Fibroblast of skin of right quadriceps (primary cell): ENCODE results near the gene ZFYVE9.
A peak's percentile ranks its signal among the peaks of the same experiment; 100 is the strongest.
"Not testable (repeated sequence)": the region's sequence is repeated elsewhere in the genome, so short reads cannot be mapped to it uniquely, and the experiment has no call there.

ENCODE experiments used
- DNase-seq: peaks from one replicate; pipeline ENCODE4 v3.0.0-alpha.2; 2013

The ZFYVE9 gene

DNA sequence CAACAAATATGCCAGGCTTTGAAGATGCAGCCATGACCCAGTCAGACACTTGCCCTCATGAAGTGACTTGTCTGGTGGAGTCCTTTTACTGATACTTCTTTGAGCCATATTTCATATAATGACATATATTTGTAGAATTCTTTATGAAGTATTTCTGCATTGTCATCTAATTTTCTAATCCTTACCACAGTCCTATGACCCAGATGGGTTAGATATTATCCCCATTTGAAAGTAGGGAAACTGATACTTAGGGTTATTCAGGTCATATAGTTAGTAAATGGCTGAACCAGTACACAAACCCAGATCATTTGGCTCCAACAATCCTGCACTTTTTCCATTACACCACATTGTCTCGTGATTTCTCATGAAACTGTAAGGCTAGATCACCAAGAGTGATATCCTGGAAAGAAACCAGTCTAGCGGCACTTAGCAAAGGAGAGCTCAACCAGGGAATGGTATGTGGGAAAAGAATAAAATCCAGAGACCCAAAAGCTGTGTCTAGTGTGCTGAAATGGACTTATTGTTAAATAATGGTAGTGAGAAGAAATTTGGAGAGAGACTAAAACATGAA lies 49.6 kb downstream of the ZFYVE9 start:
- no peak for DNase-seq

DNA sequence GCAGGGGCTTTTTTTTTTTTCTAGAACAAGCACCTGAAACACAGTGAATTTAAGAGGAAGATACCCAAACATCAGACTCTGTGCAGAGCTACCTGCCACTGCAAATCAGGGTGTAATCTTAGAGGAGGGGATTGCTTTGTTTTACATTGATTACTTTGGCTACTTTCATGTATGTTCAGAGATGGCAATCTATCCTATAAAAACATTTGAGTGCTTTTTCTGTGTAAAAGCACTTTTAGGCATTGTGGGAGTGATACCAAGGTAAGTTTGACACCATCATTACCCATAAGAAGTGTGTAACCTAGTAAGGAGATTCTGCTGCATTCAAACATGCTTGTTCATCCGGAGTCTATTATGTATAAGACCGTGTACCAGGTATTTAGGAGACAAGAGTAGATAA lies 50.1 kb downstream of the ZFYVE9 start:
- DNase-seq, result no peak

DNA sequence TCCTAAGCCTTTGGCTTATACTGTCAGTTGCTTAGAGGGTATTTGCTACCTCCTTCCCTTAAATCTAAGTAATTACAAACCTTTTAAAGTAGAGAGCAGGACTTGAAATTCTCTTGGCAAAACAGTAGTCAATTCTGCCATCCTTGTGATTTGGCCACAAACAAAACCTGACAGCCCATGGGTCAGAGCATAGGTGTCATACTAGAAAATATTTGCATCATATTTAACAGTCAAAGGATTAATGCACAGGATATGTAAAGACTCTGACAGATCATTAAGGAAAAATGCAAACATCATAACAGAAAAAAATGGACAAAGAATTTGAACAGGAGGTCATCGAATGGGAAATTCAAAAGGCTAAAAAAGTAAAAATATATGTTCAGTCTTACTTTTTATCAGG lies 50.5 kb downstream of the ZFYVE9 start:
- peak; percentile 34 for DNase-seq

DNA sequence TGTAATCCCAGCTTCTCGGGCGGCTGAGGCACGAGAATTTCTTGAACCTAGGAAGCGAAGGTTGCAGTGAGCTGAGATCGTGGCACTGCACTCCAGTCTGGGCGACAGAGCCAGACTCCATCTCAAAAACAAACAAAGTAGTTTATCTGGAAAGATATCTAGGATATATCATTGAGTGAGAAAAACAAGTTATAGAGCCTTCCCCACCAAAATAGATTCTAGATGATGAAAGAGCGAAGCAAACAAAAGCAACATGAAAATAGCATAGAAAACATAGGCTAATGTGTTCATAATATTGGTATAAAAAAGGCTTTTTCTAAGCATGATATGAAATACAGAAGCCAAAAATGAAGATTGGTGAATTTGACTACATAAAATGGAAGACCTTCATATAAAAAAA lies 52.1 kb downstream of the ZFYVE9 start:
- no peak for DNase-seq

DNA sequence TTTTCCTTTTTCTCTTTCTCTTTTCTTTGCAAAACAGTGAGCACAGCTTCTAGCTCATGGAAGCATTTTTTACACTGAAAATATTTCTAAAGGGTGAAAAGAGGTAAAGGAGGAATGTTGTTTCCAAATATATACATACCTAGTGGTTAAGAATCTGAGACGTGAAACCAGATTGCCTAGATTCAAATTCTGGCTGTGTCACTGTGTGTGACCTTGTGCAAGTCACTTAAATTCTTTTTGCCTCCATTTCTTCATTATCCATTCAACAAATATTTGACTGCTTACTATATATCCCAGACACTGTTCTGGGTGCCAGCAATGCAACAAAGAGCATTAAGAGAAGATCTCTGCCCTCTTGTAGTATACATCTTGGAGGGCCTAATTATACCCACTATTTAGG lies 53.3 kb downstream of the ZFYVE9 start:
- peak; percentile 47 for DNase-seq

DNA sequence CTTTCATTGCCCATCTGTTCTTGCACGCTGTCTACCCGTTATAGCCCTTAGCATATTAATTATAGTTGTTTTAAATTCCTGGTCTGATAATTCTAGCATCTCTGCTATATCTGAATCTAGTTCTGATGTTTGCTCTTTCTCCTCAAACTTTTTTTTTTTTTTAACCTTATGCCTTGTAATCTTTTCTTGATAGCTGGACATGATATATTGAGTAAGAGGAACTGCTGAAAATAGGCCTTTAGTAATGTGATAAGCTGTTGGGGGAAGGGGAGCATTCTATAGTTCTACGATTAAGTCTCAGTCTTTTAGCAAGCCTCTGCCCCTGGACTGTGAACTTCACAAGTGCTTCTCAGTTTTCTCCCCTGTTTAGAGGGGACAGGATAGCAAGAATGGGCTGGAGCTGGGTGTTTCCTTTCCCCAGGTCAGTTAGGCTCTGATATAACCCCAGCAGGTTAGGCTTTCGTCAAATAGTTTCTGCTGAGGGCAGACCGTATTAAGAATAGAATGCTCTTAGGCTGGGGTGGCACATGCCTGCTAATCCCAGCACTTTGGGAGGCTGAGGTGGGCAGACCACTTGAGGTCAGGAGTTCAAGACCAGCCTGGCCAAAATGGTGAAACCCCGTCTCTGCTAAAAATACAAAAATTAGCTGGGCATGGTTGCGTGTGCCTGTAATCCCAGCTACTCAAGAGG lies 62.2 kb downstream of the ZFYVE9 start:
- DNase-seq, result no peak

DNA sequence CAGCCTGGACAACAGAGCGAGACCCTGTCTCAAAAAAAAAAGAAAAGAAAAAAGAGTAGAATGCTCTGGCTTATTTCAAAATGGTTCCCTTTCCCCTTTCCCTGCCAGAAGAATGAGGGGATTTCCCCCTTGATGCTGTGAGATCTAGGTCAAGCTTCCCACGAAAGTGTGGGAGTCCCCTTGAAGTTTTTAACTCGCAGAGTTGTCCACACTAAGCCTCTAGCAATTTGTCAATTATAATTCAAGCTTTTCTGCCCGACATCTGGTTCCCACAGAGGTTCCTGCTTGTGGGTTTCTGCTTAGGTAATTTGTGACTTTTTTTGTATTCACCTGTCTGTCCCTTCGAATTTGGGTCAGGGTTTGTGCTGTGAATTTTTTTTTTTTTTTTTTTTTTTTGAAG lies 62.8 kb downstream of the ZFYVE9 start:
- no peak for DNase-seq

DNA sequence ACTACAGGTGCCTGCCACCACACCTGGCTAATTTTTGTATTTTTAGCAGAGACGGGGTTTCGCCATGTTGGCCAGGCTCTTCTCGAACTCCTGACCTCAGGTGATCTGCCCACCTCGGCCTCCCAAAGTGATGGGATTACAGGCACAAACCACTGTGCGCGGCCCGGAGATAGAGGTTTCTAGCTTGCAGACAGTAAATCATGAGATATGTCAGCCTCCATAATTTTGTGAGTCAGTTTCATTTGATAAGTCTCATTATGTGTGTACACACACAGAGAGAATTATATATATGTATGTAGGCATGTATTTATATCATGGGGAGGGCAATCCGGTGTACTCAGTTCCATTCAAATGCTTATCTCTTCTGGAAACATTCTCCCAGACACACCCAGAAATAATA lies 64.8 kb downstream of the ZFYVE9 start:
- DNase-seq, result not testable (repeated sequence)

DNA sequence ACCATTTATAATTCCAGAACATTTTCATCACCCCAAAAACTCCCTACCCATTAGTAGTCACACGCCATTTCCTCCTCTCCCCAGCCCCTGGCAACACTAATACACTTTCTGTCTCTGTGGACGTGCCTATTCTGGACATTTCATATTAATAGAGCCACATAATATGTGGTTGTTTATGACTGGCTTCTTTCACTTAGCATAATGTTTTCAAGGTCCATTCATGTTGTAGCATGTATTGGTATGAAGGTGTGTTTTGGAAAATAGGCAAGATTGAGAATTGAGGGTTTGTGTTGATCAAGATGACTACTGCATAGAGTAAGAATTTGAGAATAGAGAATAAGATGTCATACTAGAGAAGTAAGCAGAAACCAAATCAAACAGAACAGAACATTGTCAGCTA lies 67.5 kb downstream of the ZFYVE9 start:
- no peak for DNase-seq

DNA sequence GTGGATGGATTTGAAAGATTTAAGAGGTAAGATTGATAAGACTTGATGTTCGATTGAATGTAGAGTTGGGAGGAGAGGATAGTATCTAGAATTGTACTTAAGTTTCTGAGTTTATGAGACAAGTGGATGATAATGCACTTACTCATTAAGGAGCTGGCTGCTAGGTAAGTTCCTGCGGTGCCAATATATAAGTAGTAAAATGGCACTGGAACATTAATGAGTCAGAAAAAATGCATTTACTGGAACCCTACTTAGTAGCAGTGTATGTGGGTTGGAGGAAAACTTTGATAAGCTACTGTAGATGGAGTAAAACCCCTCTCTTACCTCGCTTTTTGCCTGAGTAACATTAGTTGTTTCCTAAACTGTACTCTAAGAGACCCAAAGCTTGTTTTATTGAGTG lies 68.2 kb downstream of the ZFYVE9 start:
- DNase-seq, result no peak

DNA sequence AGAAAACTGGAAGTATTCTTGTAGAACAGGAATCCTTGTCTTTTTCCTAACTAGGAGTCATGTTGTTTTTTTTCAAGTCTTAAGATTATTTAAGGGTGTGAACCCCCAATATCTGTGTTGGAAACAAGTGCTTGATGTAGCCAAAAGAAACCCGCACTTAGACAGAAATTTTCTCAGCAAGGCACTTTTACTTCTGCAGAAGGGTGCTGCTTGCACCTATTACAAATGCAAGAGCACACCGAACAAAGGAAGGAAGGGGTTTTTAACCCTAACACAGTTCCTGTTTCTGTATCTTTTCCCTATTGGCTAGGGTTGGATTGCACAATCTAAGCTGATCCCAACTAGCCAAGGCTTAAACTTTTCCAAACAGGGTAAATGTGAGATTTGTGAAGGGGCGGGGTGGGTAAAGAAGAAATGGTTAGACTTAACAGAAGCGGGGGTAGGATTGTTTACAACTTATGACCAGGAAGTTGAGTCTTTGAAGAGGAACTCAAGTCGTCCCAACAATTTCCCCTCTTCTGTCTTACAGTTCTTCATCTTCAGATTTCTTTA lies 75.1 kb downstream of the ZFYVE9 start:
- DNase-seq, result no peak

DNA sequence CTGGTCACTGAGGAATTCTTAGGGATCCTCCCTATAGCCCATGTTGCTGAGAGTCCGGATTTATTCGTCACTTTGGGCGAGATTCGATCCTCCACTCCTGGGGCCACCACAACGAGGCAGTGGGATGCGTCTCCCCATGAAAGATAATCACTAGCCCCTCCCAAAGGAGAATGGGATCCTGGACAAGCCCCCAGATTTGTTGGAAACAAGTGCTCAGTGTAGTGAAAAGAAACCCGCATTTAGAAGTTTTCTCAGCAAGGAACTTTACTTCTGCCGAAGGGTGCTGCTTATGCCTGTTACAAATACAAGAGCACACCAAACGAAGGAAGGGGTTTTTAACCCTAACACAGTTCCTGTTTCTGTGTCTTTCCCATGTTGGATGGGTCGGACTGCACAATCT lies 83.3 kb downstream of the ZFYVE9 start:
- peak; percentile 10 for DNase-seq

DNA sequence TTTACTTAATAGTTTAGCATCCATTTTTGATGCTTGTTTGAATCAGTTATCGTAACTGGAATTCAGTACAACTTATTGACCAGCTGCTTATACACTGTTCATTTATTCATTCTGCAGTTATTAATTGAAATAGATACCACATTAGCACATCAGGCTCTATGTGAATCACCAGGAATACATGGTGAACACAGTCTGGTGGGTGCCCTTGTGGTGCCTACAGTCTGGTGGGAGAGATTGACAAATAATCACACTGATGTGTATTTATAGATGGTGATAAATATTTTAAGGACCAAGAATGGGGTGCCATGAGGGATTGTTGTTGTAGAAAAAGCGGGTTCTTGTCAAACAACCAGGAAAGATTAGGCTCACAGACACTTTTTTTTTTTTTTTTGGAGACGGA lies 87.6 kb downstream of the ZFYVE9 start:
- no peak for DNase-seq

DNA sequence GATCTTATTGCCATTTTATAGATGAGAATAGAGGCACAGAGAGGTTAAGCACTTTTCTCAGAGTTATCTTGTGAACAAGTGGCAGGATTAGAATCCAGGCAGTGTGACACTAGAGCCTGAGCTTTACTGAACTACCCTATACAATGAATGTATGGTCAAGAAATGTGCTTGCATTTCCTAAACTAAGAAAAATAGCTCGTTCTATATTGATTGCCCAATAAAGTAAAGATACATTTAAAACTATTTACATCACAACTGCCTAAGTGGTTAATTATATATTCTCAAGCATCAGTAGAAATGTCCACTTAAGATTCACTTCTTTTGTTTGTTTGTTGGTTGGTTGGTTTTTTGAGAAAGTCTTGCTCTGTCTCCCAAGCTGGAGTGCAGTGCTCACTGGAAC lies 91.6 kb downstream of the ZFYVE9 start:
- DNase-seq, result no peak

DNA sequence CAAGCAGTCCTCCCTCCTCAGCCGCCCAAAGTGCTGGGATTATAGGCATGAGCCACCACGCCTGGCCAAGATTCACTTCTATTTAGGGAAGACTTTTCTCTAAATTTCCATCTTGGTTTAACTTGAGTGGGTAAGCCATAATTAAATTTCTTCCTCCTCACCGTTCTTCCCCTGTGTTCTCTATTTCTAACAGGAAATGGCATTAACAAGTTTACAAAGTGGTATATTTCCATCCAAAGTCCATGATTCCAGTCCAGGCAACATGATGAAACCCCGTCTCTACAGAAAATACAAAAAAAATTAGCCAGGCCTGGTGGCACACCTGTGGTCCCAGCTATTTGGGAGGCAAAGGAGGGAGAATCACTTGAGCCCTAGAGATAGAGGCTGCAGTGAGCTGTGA lies 92.1 kb downstream of the ZFYVE9 start:
- DNase-seq, result no peak

DNA sequence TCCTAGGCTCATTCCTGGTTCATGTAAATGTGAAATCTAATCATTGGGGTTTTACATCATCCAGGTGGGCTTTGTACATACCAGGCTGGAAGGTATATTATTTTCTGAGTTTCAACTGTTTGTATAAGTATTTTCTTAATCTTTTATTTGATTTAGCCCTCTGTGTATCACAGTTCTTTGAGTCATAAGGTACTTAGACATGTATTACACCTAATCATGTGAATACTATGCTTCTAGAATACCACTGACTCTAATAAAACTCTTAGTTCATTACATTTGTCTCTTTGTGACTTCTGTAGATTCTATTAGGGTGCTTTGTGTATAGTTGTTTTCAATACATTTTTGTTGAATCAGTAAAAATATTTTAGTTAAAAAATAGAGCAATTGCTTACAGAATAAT lies 92.8 kb downstream of the ZFYVE9 start:
- no peak for DNase-seq

DNA sequence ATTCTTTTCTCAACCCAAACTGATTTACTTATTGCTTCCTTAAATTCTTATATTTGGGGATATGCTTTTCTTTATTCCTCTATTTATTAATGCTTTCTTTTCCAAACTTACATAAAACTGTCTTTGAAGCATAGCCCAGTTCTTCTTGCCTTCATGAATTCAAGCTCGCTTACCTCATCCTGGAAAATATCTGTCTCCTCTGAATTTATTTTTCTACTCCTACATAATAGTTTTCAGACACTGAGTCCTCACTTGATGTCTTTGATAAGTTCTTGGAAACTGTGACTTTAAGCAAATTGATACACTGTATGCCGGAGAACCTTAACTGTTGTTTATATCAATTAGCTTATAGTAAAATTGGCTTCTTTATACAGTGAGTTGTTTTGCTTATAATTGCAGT lies 93.8 kb downstream of the ZFYVE9 start:
- DNase-seq, result no peak

DNA sequence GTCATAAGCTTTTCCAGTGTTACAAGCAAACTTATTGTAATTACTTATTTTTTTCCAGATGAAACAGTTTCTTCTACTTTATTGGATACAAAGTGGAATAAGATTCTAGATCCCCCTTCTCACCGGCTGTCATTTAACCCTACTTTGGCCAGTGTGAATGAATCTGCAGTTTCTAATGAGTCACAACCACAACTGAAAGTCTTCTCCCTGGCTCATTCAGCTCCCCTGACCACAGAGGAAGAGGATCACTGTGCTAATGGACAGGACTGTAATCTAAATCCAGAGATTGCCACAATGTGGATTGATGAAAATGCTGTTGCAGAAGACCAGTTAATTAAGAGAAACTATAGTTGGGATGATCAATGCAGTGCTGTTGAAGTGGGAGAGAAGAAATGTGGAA lies 95.5 kb downstream of the ZFYVE9 start:
- peak; percentile 77 for DNase-seq

DNA sequence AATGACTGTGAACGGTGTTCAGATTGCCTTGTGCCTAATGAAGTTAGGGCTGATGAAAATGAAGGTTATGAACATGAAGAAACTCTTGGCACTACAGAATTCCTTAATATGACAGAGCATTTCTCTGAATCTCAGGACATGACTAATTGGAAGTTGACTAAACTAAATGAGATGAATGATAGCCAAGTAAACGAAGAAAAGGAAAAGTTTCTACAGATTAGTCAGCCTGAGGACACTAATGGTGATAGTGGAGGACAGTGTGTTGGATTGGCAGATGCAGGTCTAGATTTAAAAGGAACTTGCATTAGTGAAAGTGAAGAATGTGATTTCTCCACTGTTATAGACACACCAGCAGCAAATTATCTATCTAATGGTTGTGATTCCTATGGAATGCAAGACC lies 96.6 kb downstream of the ZFYVE9 start:
- peak; percentile 72 for DNase-seq

DNA sequence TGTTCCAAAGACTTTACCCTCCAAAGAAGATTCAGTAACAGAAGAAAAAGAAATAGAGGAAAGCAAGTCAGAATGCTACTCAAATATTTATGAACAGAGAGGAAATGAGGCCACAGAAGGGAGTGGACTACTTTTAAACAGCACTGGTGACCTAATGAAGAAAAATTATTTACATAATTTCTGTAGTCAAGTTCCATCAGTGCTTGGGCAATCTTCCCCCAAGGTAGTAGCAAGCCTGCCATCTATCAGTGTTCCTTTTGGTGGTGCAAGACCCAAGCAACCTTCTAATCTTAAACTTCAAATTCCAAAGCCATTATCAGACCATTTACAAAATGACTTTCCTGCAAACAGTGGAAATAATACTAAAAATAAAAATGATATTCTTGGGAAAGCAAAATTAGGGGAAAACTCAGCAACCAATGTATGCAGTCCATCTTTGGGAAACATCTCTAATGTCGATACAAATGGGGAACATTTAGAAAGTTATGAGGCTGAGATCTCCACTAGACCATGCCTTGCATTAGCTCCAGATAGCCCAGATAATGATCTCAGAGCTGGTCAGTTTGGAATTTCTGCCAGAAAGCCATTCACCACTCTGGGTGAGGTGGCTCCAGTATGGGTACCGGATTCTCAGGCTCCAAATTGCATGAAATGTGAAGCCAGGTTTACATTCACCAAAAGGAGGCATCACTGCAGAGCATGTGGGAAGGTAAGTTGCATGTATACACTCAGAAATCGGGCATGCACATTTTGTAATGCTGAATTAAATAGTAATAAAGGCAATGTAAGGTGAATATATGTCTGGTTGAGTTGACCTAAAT lies 97.2 kb downstream of the ZFYVE9 start:
- DNase-seq, result no peak

DNA sequence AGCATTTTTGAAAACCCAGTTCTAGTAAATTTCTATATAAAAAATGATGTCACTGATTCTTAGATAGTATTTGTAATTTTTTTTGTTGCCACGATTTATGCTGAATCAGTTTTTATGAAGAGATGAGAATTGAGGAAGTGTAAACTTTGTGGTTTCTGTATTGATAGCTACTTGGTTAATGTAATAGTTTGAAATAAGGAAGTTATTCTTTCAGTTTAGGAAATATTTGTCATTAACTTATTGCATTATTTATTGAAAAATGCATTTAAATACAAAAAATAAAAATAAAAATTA lies 97.8 kb downstream of the ZFYVE9 start:
- DNase-seq, result no peak

DNA sequence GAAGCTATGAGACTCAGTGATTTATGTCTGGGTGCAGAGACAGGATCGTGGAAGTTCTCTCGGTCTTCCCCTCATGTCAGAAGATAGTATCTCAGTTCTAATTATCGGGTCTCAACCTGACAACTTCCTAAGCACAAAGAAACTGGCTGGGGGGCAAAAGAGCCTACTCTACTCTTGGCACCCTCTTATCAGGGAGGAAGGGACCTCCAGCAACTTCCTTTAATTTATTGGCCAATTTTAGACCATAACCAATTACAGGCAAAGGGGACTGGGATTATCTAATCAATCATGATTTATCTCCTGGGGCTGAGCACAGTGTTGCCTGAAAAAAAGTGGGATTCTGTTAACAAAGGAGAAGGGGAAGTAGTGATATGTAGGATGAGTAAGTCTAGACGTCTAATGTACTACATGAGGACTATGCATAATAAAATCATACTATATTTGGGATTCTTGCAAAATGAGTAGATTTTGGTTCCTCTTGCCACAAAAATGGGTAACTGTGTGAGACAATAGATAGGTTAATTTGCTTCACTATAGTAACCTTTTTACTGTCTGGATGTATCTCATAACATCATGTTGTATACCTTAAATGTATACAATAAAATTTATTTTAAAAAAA lies 98.8 kb downstream of the ZFYVE9 start:
- DNase-seq, result no peak

DNA sequence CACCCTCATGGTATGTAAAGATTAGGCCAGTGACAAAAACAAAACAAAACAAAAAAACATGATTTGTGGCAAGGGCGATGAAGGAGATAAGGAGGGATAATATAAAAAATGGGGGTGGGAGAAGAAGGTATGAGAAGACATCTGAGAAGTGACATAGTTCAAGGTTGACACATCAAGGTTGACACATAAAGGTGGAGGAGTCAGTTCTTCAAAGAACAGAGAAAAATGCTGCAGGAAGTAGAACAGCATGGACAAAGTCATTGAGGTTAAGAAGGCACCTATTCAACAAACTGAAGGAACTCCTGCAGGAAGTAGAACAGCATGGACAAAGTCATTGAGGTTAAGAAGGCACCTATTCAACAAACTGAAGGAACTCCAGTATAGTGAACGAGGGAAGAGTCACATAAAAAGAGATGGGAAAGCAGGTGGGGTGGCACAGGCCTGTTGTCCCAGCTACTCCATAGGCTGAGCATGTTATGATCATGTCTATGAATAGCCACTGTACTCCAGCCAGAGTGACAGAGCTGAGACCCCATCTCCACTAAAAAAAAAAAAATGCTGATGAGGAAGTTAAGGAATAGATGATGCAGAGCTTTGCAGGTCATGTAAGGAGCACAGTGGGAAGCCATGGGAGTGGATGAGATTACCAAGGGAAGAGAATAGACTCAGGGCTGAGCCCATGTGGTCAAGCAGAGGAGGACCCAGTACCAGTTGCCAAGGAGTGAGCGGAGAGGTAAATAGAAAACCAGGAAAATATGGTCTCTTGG lies 101.5 kb downstream of the ZFYVE9 start:
- no peak for DNase-seq
